GM12891 (cell line): ENCODE results near the gene ARF6.
"Not testable (repeated sequence)": the region's sequence is repeated elsewhere in the genome, so short reads cannot be mapped to it uniquely, and the experiment has no call there.

Source experiments
- PAX5 ChIP-seq: IDR thresholded peaks from 2 replicates; pipeline ENCODE4 v1.6.1; 2011; ENCODE audit warnings: low read length, moderate library complexity, mild to moderate bottlenecking; ENCODE audit not compliant: insufficient read depth, severe bottlenecking
- POLR2A ChIP-seq: IDR thresholded peaks from 2 replicates; pipeline ENCODE4 v1.6.1; 2011; ENCODE audit warnings: low read depth, low read length, control low read depth
- POLR2AphosphoS5 ChIP-seq: IDR thresholded peaks from 2 replicates; pipeline ENCODE4 v1.6.1; 2011; ENCODE audit warnings: low read depth, low read length, control low read depth
- POU2F2 ChIP-seq: IDR thresholded peaks from 2 replicates; pipeline ENCODE4 v1.6.1; 2011; ENCODE audit warnings: low read depth, mild to moderate bottlenecking, control low read depth, low read length, moderate library complexity
- SPI1 ChIP-seq: IDR thresholded peaks from 2 replicates; pipeline ENCODE4 v1.6.1; 2011; ENCODE audit warnings: low read depth, low read length, control low read depth
- TAF1 ChIP-seq: IDR thresholded peaks from 2 replicates; pipeline ENCODE4 v1.6.1; 2011; ENCODE audit warnings: low read depth, low read length, control low read depth

DNA sequence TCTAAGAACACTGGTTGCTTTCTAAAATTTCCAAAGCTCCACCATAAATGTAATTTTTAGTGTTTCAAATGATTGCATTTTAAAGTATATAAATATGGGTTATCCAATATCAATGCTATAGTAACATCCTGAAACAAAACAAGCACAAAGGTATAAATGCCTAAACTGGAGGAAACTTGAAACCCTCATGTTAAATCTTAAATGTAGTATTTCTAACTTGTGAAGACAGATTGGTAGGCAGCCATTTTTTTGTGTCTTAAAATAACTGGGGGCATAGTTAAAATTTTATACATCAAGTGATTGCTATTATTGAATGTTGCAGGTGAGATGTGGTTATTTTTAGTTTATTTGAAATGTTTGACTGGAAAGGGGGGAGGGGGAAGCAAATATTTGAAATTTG is 3.4 kb downstream of the ARF6 start:
- TF ChIP-seq POLR2A, POLR2AphosphoS5, SPI1, TAF1, POU2F2, PAX5: not testable (repeated sequence)
